NCI-H82 (cell line): Measurements from ENCODE around the gene CASP5.
"Not testable (repeated sequence)": the region's sequence is repeated elsewhere in the genome, so short reads cannot be mapped to it uniquely, and the experiment has no call there.

Experiments
- DNase-seq: peaks from one replicate; lab custom pipeline; 2025; lab: John Stamatoyannopoulos, UW

The CASP5 gene

DNA sequence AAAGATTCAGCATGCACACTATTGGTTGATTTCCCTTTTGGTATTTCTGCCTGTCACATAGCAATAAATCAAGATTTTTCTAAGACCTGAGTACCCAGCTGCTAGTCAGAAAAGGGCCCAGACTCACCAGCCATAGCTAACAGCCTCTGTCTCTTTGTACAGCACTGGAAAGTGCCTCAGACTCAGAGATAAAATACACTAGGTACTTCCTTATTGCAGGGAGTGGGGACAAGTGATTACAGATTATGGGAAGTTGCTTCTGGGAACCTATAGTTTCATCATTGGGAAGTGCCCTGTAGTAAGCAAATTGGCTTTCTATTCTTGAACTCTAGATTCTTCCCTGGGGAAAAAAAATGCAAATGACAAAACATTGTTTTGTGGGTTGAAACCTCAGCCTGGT, at the start of gene CASP5:
TSS of gene CASP5 (minus strand) at position 166 of the 400 bp plus-strand sequence. CDS start at position 134, 32 bp downstream.
- DNase-seq = no peak

GRCh38 chr11:105072080-105072479, 49.1 kb upstream of the CASP5 start:
- not testable (repeated sequence) for DNase-seq

GRCh38 chr11:105071089-105071732, 48.2 kb upstream of the CASP5 start:
- DNase-seq = no peak

DNA sequence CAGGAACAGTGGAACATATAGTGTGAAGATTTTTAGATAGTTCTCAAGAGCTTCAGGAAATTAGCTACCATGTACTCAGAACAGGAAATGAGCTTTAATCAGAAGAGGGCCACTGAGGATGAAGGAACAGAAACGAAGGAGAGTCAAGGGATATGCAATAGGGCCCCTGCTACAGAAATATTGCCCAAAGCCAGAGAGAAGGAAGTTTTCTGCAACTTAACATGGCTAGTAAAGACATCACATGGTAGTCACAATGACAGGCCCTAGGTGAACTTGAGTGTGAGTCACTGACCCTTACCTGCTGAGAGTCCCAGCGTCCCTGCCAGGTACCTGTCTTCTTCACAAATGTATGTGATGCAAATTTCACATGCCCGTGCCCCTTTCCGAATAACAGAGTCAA, 47.3 kb upstream of the CASP5 start:
- no peak for DNase-seq

GRCh38 chr11:105069749-105070148, 46.8 kb upstream of the CASP5 start:
- not testable (repeated sequence) for DNase-seq

- DNase-seq = not testable (repeated sequence)
These were observed 40.4 kb upstream of the CASP5 start for GRCh38 chr11:105063245-105063941.

- no peak for DNase-seq
These were observed 34.5 kb upstream of the CASP5 start for GRCh38 chr11:105057432-105057831.

DNA sequence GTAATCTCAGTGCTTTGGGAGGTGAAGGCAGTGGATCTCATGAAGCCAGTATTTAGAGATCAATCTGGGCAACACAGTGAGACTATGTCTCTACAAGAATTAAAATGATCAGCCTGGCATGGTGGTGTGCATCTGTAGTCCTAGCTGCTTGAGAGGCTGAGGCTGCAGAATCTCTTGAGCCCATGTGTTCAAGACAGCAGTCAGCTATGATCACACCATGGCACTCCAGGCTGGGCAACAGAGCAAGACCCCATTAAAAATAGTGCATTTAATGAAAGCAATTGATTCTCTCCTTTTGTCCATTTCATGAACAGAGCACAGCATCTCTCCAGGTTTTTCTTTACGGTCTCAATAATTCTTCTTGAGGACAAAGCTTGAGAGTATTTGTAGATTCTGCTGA, 33.5 kb upstream of the CASP5 start:
- no peak for DNase-seq

DNA sequence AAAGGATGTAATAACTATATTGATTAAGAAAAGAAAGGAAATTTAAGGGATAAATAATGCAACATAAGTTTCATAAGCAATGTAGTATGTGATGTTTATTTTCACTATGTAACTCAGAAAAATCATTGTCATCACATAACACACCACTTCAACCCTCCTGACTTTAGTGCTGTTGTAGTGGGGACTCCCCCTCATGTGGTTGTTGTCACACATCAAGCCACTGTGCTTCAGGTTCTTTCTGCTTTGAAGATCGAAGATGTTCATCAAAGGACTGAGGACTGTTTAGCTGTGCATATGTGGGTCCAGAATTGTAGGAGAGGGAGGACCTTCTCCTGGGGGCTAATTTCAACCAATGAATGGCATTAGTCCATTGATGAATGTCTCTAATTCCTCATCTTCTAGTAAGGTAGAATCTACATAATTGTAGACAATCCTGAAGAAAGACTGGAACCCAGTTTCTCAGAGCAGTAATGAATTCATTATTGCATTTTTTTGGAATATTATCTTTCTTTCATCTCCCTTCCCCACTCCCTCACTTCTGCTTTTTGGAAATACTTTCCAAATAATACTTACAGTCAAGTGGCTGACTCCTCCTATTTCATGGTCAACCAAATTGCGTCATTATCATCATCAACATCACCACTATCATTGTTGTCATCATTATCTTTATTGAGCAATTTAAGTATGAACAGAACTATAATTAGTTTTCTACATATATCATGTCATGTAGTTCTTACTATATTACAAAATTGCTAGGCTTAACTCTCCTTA, 31.9 kb upstream of the CASP5 start:
- no peak for DNase-seq

GRCh38 chr11:105052487-105052886, 29.5 kb upstream of the CASP5 start:
- DNase-seq = no peak

- DNase-seq = no peak
These were observed 28.6 kb upstream of the CASP5 start for GRCh38 chr11:105051559-105051958.

DNA sequence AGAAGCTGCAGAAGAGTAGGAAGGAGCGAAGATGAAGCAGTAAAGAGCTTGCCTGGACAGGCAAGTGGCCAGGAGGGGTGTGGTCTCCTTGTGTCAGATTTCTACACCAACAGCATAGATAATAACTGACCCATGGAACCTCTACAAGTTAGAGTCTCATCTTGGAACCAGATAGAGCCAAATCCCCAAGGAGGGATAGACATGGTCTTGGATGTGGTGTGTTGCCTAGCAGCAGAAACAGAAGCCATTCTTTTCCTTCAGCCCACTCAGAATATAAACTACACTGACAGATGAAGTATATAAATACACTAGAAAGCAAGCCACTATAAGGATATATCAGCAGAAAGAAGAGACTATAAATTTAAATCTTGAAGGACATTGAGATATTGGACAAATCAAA, 26.5 kb upstream of the CASP5 start:
- DNase-seq = no peak

DNA sequence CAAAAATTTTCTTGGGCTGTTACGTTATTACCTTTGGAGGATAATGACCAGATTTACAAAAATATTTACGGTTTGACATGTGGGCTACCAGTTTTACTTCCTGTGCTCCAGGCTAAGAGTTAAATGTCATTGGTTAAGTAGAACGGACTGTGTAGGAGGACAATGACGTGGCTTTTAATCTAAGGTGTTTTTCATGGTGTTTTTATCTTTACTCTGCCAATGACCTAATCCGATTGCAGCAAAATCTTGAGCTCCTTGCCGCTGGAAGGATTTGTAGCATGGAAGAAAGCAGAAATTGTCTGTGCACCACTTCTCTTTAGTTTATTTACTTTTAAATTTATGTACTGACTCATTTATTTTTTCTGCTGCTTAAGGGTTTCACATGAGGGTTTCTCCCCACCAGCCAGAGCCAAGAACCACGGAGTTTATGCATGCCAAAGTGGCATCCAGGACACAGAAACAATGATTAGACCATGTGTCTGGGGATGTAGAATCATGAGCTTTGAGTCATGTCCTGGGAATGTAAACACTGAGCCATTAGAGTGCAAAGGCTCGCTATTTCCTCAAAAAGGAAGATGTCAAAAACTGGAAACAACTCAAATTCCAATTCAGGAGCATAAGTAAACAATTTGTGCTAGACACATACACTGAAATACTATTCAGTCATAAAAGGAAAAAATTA, 24.1 kb upstream of the CASP5 start:
- DNase-seq = no peak

DNA sequence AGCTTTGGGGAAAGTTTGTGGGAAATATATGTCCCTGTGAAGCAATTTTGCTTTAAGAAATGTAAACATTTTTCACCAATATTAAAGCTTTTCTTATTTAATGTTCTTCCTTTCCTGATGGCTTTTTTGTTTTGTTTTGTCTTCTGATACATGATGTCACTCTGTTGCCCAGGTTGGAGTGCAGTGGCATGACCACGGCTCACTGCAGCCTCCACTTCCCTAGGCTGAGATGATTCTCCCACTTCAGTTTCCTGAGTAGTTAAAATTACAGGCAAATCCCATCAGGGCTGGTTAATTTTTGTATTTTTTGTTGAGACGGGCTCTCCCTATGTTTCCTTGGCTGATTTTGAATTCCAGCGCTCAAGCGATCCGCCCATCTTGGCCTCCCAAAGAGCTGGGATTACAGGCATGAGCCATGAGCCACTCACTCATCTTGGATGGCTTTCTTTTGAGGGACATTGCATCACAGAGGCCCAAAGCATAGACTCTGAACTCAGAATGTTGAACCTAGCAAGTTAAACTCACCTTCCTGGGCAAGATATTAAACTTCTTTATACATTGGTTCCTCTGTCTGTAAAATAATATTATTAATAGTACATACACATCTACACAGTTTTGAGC, 22.8 kb upstream of the CASP5 start:
- DNase-seq = no peak

GRCh38 chr11:105044557-105045524, 21.9 kb upstream of the CASP5 start, which contains the start of gene CARD16:
TSS of gene CARD16 (minus strand) at chr11:105045335. CDS start at chr11:105045297, 38 bp downstream.
- DNase-seq = not testable (repeated sequence)

DNA sequence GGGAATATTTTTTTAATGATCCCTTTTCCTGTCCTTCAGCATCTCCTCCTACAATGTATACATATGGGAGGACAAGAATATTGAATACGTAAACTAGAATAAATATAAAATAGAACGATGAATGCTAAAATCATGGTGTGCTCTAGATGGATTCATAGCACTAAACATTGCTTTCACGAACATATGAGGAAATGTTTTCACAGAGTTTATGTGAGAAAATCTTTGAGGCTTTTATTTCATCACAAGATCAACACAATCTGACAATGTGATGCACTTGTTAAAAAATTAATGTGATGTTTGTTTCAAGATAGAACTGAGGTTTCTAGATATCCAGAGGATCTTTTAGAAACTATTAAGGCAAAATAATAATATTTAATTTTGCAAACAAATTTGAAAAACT, 19.2 kb upstream of the CASP5 start:
- DNase-seq = no peak

- no peak for DNase-seq
These were observed 17.7 kb upstream of the CASP5 start for GRCh38 chr11:105040703-105041102.

GRCh38 chr11:105034813-105035620, 12.0 kb upstream of the CASP5 start, which contains the start of gene CASP1:
TSS of gene CASP1 (minus strand) at chr11:105035144. CDS start at chr11:105035113, 31 bp downstream.
- DNase-seq = no peak

GRCh38 chr11:105034388-105034787, 11.4 kb upstream of the CASP5 start:
- DNase-seq = not testable (repeated sequence)

GRCh38 chr11:105033781-105034180, 10.8 kb upstream of the CASP5 start:
- no peak for DNase-seq
